Measurements from ENCODE around the gene FOXI2. TPM values are rescaled to one million over a fixed set of nuclear protein-coding genes. Genes with fewer than 3 reads are reported as not detected.

Gene FOXI2
- total and polyA plus RNA-seq, 9 of the 15 experiments (the other 6 are each of a cell fraction or from before 2014, with no cell fraction given): not detected

- DNase-seq (ENCODE audit: extremely low read depth in 1 of 4, low spot score in 3 of 4) (no peak), FAIRE-seq (no peak), ATAC-seq (no peak)
- no peaks in the 10 kb centered on the region for H3K9me1 ChIP-seq (ENCODE audit: control insufficient read depth, insufficient read depth, low read length)
- intact Hi-C loops (cut with micrococcal nuclease) (no loop called here), in situ Hi-C loops (cut with MboI) (no loop called here)
- H3K36me3 ChIP-seq (ENCODE audit: control insufficient read depth, insufficient read depth, low read length): no peaks in the 10 kb centered on the region
- H3K27me3 ChIP-seq (ENCODE audit: control insufficient read depth in 2 of 2, insufficient read depth in 2 of 2, low read length in 2 of 2): no peaks in the 10 kb centered on the region
- no TSS peak for BruUV-seq (replicated peaks)
- ChIA-PET CTCF (ENCODE audit: low intra/inter-chr PET ratio) (no interaction called here), POLR2A (no interaction called here)
- no peak overlapping the region for H2AFZ ChIP-seq (ENCODE audit: low read depth, low read length)
- H3K79me2 ChIP-seq (ENCODE audit: control insufficient read depth, insufficient read depth, low read length): no peaks in the 10 kb centered on the region
- 0% methylated on average over 2 of the region's 2 CpGs for WGBS (ENCODE audit: insufficient coverage, low coverage, missing lambda C conversion rate)
- H4K20me1 ChIP-seq (replicated peaks; ENCODE audit: control insufficient read depth, insufficient read depth, low read length): no peaks in the 10 kb centered on the region
- H3K9me3 ChIP-seq (replicated peaks; ENCODE audit: control insufficient read depth, insufficient read depth, low read depth, low read length): no peaks in the 10 kb centered on the region
- H3K4me2 ChIP-seq (ENCODE audit: insufficient read depth, low read length): no peak overlapping the region
- H3K4me1 ChIP-seq (replicated peaks in 1 of 2; ENCODE audit: control insufficient read depth in 2 of 2, insufficient read depth in 2 of 2, low read length in 2 of 2): no peaks in the 10 kb centered on the region
- no peak for TF ChIP-seq ZNF512 (tag; IDR thresholded peaks at IDR 0.05)
- no peak for TF ChIP-seq SAFB2 (IDR thresholded peaks at IDR 0.05; ENCODE audit: borderline replicate concordance, low read depth, low read length, severe bottlenecking)
- no peak overlapping the region for H3K27ac ChIP-seq (ENCODE audit: extremely low read depth, low read depth, low read length)
- H3K9ac ChIP-seq (ENCODE audit: insufficient read depth in 1 of 2, low read depth in 2 of 2, low read length in 2 of 2): no peak overlapping the region
- no peak overlapping the region for H3K4me3 ChIP-seq
Measured at GRCh38 chr10:127787873-127788272, 50.9 kb downstream of the FOXI2 start.

GRCh38 chr10:127790066-127790624 is 53.2 kb downstream of the FOXI2 start:
- no peaks in the 10 kb centered on the region for H3K36me3 ChIP-seq (ENCODE audit: control insufficient read depth, insufficient read depth, low read length)
- intact Hi-C loops (cut with micrococcal nuclease) (no loop called here), in situ Hi-C loops (cut with MboI) (no loop called here)
- ChIA-PET POLR2A (no interaction called here), CTCF (ENCODE audit: low intra/inter-chr PET ratio) (no interaction called here)
- H3K27me3 ChIP-seq (ENCODE audit: control insufficient read depth in 2 of 2, insufficient read depth in 2 of 2, low read length in 2 of 2): no peaks in the 10 kb centered on the region
- H2AFZ ChIP-seq (ENCODE audit: low read depth, low read length): no peak overlapping the region
- no peak overlapping the region for H3K9ac ChIP-seq (ENCODE audit: insufficient read depth in 1 of 2, low read depth in 2 of 2, low read length in 2 of 2)
- H3K4me3 ChIP-seq: no peak overlapping the region
- DNase-seq (ENCODE audit: extremely low read depth in 1 of 4, low spot score in 3 of 4) (no peak), ATAC-seq (no peak), FAIRE-seq (no peak)
- no peaks in the 10 kb centered on the region for H3K79me2 ChIP-seq (ENCODE audit: control insufficient read depth, insufficient read depth, low read length)
- H4K20me1 ChIP-seq (replicated peaks; ENCODE audit: control insufficient read depth, insufficient read depth, low read length): no peaks in the 10 kb centered on the region
- no peaks in the 10 kb centered on the region for H3K9me1 ChIP-seq (ENCODE audit: control insufficient read depth, insufficient read depth, low read length)
- TF ChIP-seq ZBTB17 (CRISPR knock-in tag; IDR thresholded peaks at IDR 0.05) (no peak), RBM39 (optimal IDR thresholded peaks at IDR 0.05; ENCODE audit: low read depth, low read length) (no peak), CLOCK (CRISPR knock-in tag; IDR thresholded peaks at IDR 0.05; ENCODE audit: borderline replicate concordance) (no peak), ARID2 (IDR thresholded peaks at IDR 0.05) (no peak), ZNF280A (IDR thresholded peaks at IDR 0.05; ENCODE audit: low read depth, partially characterized antibody) (no peak)
- no peak overlapping the region for H3K4me2 ChIP-seq (ENCODE audit: insufficient read depth, low read length)
- H3K4me1 ChIP-seq (replicated peaks in 1 of 2; ENCODE audit: control insufficient read depth in 2 of 2, insufficient read depth in 2 of 2, low read length in 2 of 2): no peaks in the 10 kb centered on the region
- H3K27ac ChIP-seq (ENCODE audit: extremely low read depth, low read depth, low read length): no peak overlapping the region
- WGBS (ENCODE audit: insufficient coverage, low coverage, missing lambda C conversion rate): 6% methylated on average over 6 of the region's 7 CpGs
- no TSS peak for BruUV-seq (replicated peaks)
- no peaks in the 10 kb centered on the region for H3K9me3 ChIP-seq (replicated peaks; ENCODE audit: control insufficient read depth, insufficient read depth, low read depth, low read length)

Data from K562 (cell line).